ENCODE results near the gene TBC1D9. TPM values are rescaled to one million over a fixed set of nuclear protein-coding genes. Genes with fewer than 3 reads are reported as not detected.

The TBC1D9 gene
- total RNA-seq, 1 experiment from 2014 or later, result 0.70 TPM

- no peaks in the 10 kb centered on the region for H3K9me3 Mint-ChIP-seq
- H3K27ac Mint-ChIP-seq, result no peak overlapping the region
Observed at GRCh38 chr4:140697709-140698560, 58.2 kb downstream of the TBC1D9 start.

GRCh38 chr4:140695483-140695882, 60.7 kb downstream of the TBC1D9 start:
- H3K27ac Mint-ChIP-seq, result no peak overlapping the region
- peaks cover 45% of the 10 kb centered on the region for H3K27me3 Mint-ChIP-seq (ENCODE audit: low read depth)
- no peak for DNase-seq (ENCODE audit: low spot score)
- no peaks in the 10 kb centered on the region for H3K36me3 Mint-ChIP-seq
- no peaks in the 10 kb centered on the region for H3K9me3 Mint-ChIP-seq
- H3K4me1 Mint-ChIP-seq, result peaks cover 15% of the 10 kb centered on the region
- ChIA-PET CTCF (no interaction called here), POLR2A (no interaction called here)
- no peak for TF ChIP-seq IRF2 (CRISPR knock-in tag; IDR thresholded peaks at IDR 0.05; ENCODE audit: borderline replicate concordance, low read depth)
- TF ChIP-seq PRDM15 (CRISPR knock-in tag; IDR thresholded peaks at IDR 0.05), result no peak
- no peak for TF ChIP-seq ZNF121 (CRISPR knock-in tag; IDR thresholded peaks at IDR 0.05)
- TF ChIP-seq AFF4 (CRISPR knock-in tag; IDR thresholded peaks at IDR 0.05; ENCODE audit: borderline replicate concordance), result no peak
- TF ChIP-seq, protein P1, sequence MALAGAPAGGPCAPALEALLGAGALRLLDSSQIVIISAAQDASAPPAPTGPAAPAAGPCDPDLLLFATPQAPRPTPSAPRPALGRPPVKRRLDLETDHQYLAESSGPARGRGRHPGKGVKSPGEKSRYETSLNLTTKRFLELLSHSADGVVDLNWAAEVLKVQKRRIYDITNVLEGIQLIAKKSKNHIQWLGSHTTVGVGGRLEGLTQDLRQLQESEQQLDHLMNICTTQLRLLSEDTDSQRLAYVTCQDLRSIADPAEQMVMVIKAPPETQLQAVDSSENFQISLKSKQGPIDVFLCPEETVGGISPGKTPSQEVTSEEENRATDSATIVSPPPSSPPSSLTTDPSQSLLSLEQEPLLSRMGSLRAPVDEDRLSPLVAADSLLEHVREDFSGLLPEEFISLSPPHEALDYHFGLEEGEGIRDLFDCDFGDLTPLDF (CRISPR knock-in tag; IDR thresholded peaks at IDR 0.05), result no peak
- no peak for TF ChIP-seq SMAD3 (CRISPR knock-in tag; IDR thresholded peaks at IDR 0.05; ENCODE audit: borderline replicate concordance)
- no peak overlapping the region for H3K4me3 Mint-ChIP-seq
- no peak for ATAC-seq

More at GRCh38 chr4:140697709-140698560, 58.2 kb downstream of the TBC1D9 start:
- DNase-seq (ENCODE audit: low spot score) (no peak), ATAC-seq (no peak; the same call in 1 of the 2 replicates)
- ChIA-PET POLR2A (no interaction called here), CTCF (interaction anchor here (0.7 kb wide), 1 partner anchor 174 kb away, joined by 3 read pairs; the partner anchor contains the start of gene ELMOD2)
- H3K4me3 Mint-ChIP-seq, result no peak overlapping the region
- peaks cover 5% of the 10 kb centered on the region for H3K4me1 Mint-ChIP-seq
- H3K27me3 Mint-ChIP-seq (ENCODE audit: low read depth), result peaks cover 21% of the 10 kb centered on the region
- H3K36me3 Mint-ChIP-seq, result no peaks in the 10 kb centered on the region
- no peak for TF ChIP-seq ATF3 (CRISPR knock-in tag; conservative IDR thresholded peaks at IDR 0.05)
- TF ChIP-seq USF1 (CRISPR knock-in tag; IDR thresholded peaks at IDR 0.05), result no peak
- TF ChIP-seq NFE2L1 (CRISPR knock-in tag; IDR thresholded peaks at IDR 0.05), result no peak
- TF ChIP-seq, protein P2, sequence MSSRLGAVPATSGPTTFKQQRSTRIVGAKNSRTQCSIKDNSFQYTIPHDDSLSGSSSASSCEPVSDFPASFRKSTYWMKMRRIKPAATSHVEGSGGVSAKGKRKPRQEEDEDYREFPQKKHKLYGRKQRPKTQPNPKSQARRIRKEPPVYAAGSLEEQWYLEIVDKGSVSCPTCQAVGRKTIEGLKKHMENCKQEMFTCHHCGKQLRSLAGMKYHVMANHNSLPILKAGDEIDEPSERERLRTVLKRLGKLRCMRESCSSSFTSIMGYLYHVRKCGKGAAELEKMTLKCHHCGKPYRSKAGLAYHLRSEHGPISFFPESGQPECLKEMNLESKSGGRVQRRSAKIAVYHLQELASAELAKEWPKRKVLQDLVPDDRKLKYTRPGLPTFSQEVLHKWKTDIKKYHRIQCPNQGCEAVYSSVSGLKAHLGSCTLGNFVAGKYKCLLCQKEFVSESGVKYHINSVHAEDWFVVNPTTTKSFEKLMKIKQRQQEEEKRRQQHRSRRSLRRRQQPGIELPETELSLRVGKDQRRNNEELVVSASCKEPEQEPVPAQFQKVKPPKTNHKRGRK (CRISPR knock-in tag; IDR thresholded peaks at IDR 0.05; ENCODE audit: borderline replicate concordance), result no peak
- no peak for TF ChIP-seq JAZF1 (CRISPR knock-in tag; IDR thresholded peaks at IDR 0.05)

Measured in WTC11 (cell line).